NCI-H2196 (cell line): ENCODE results near the gene THAP8.

Source experiments
- DNase-seq: peaks from one replicate; lab custom pipeline; 2025; ENCODE audit not compliant: unreplicated experiment; lab: John Stamatoyannopoulos, UW

The THAP8 gene

DNA sequence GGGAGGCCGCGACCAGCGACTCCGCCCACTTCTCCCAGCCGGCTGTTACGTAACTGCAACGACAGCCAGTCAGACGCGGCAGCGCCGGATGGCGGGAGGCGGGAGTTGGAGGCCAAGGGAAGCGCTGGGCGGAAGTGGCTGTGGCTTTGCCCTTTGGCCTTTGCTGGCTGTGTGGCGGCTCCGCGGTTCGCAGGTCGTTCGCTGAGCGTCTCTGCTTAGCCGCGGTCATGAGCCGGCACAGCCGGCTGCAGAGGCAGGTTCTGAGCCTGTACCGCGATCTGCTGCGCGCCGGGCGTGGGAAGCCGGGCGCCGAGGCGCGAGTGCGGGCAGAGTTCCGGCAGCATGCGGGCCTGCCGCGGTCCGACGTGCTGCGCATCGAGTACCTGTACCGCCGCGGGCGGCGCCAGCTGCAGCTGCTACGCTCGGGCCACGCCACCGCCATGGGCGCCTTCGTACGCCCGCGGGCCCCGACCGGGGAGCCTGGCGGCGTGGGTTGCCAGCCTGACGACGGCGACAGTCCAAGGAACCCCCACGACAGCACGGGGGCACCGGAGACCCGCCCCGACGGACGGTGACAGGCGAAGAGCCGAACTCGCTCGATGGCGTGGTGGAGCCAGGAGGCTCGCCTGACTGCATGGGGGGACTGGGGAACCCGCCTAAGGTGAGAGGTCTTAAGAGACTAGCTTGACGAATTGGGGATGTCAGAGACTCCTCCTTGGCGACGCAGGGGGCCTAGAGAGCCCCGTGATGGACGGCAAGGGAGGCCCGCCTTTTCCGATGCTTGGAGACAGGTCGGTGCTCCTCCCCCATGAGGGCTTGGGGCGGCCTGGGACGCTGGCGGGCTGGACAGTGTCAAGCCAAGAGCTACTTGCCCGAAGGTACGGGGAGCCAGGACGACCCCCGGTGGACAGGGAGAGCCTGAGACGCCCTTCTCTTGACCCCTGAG, 58.8 kb downstream of the THAP8 start, which contains the start of gene SDHAF1:
TSS of gene SDHAF1 (plus strand) at position 141 of the 946 bp plus-strand sequence. CDS start at position 228, 87 bp downstream.
- DNase-seq, result peak; percentile 97

DNA sequence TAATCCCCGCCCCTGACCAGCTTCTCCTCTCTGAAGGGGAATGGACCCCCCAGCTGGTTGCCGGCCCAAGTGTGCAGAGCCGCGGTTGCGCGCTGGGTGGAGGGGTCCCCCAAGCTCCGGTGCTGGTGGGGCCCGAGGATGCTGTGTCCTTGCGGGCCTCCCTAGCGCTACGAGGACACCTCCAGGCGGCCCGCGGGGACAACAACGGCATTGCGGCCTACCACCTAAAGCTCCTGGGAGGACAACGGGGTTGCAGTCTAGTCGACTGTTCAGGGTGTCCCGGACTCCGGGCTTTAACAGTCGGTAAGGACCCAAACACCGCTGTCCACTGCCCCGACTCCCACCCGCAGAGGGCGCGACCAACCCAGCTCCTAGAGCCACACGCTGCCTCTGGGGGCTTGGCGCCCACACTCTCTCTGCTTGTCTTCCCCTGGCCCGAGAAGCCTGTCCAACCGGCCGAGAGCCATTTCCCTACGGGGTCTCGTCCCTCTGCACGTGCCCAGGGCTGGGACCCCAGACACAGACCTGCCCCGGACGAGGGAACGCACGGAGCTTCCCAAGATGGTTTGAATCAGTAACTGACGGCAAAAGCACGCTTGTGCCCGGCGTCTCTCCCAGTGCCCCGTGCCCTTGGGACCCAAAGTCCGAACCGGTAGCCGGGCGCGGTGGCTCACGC, 60.0 kb downstream of the THAP8 start:
- DNase-seq, result no peak

DNA sequence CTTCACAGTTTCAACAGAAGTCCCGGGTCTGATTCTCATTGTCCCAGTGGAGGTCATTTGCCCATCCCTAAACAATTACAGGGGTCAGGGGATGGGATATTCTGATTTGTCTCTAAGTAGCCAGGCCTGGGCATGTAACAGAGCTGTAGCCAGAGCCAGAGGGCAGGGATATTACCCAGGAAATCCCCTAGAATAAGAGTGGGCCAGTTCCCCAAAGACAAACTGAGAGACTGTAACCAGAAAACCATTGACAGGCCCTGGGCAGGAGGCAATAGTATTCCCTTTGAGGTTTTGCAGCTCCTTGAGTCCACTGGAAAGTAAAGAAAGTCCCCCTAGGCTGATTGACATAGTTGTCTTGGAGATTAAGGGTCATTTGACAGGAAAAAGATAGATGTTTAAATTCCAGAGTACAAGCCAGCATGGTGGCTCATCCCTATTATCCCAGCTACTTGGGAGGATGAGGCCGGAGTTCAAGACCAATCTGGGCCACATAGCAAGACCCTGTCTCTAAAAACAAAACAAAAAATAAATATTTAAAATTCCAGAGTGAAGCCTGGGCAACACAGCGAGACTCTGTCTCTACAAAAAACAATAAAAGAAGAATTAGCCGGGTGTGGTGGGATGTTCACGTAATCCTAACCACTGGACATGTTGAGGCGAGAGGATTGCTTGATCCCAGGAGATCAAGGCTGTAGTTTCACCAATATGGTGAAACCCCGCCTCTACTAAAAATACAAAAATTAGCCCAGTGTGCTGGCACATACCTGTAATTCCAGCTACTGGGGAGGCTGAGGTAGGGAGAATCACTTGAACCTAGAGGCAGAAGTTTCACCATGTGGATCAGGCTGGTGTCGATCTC, 60.9 kb downstream of the THAP8 start:
- no peak for DNase-seq

DNA sequence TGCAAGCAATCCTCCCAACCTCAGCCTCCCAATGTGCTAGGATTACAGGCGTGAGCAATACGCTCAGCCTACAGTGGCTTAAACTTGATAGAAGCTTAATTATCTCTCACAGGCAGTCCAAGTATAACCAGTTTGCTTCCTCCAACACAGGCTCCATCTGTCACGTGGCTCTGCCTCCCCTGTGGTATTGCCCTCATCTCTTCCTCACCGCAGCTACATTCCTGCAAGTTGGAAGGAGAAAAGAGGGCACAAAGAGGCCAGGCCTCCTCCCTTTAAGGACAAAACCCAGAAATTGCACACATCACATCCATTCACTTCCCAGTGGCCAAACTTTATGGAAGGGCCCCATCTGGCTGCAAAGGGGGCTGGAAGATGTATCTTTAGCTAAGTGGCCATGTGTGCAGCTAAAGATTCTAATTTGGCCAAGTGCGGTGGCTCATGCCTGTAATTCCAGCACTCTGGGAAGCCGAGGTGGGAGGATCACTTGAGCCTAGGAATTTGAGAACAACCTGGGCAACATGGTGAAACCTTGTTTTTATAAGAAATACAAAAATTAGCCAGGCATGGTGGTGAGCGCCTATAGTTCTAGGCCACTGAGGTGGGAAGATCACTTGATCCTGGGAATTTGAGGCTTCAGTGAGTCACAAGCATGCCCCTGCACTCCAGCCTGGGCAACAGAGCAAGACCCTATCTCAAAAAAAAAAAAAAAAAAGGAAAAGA, 62.2 kb downstream of the THAP8 start:
- no peak for DNase-seq

DNA sequence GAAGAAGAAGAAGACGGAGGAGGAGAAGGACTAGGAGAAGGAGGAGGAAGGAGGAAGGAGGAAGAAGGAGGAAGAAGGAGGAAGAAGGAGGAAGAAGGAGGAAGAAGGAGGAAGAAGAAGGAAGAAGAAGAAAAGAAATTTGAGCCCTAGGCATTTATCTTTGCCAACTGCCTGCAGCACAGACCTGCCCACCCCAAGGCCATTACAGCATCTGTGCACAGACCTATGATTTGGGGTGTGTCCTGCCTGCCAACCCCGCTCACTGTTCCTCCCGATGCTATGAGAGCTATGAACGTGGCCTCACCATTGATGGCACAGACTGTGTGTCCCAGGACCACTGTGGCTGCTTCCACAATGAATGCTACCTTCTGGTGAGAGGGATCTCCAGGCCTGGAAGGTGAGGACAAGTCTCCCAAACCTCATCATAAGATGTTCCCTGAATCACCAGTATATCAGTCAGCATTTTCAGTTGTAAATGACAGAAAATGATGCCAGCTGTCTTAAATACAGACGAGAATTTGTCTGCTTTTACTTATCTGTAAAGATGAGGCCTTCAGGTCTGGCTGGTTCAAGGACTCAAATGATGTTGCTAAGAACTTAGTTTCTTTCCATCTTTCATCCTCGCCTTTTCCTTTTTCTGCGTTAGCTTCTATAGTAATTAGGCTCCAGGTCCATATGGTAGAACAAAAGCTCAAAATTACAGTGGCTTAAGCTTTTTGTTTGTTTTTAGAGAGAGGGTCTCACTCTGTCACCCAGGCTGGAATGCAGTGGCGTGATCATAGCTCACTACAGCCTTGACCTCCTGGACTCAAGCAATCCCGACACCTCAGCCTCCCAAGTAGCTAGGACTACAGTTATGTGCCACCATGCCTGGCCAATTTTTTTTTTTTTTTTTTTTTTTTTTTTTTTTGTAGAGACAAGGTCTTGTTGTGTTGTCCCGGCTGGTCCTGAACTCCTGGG, 63.0 kb downstream of the THAP8 start:
- no peak for DNase-seq

DNA sequence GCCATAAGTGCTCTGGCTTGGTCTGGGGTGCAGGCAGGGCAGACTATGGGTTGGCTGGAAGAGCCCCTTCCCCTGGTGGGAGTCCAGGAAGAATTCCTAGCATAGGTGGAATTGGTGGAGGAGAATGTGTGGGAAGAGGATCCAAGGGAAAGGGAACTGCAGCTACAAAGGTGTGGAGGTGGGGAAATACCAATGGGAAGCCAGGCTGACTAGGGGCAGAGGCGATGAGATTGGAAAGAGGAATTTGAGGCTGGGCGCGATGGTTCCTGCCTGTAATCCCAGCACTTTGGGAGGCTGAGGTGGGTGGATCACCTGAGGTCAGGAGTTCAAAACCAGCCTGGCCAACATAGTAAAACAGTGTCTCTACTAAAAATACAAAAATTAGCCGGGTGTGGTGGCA, 63.9 kb downstream of the THAP8 start:
- DNase-seq, result no peak

DNA sequence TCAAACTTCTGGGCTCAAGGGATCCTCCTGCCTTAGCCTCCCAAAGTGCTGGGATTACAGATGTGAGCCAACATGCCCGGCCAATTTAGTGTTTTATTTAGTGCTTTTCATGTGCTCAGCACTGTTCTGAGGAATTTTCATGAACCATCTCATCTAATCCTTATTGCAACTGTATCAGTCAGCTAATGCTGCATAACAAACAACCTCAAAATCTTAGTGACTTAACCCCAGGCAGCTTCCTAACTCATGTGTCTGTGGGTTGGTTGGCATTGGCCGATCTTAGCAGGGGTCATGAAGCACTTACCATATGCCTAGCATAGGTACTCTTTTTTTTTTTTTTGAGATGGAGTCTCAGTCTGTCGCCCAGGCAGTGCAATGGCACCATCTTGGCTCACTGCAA, 65.3 kb downstream of the THAP8 start:
- no peak for DNase-seq

DNA sequence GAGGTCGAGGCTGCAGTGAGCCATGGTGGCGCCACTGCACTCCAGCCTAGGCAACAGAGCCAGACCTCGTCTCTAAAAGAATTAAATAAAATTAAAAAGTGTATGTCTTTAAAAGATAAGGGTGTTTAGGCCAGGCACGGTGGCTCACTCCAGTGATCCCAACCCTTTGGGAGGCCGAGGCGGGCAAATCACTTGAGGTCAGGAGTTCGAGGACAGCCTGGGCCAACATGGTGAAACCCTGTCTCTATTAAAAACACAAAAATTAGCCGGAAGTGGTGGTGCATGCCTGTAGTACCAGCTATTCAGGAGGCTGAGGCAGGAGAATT, 66.6 kb downstream of the THAP8 start:
- no peak for DNase-seq

DNA sequence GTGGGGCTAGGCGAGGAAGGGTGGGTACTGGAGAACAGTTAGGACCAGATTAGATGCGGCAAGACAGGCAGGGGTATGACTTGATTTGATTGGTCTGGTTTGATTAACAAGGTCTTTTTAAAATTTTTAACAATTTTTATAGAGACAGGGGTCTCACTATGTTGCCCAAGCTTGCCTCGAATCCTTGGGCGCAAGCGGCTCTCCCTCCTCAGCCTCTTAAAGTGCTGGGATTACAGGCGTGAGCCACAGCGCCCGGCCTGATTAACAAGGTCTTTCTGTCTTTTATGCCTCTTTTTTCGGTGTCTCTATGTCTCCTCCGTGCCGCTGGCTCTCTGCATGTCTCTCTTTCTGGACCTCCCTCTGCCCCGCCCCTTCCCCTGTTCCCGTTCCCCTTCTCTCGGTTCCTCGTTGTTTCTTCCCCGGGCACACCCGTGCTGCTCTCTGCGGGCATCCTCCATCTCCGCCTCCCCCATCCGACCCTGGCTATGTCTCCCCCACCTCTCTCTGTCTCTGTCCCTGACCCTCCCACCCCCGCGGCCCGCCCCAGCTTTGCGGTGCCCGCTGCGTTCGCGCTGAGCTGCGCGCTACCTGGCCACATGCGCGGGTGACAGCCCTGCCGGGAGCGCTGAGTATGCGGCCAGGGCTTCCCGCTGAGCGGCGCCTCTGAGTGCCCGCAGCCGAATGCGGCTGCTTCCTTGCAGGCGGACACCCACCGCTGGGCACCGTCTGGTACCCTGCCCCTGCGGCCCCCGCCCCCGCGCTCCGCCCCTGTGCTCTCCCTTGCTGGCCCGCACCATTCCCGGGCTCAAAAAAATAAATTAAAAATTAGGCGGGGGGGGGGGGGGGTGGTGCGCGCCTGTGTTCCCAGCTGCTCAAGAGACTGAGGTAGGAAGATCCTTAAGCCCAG, 67.2 kb downstream of the THAP8 start:
- DNase-seq, result peak; percentile 73

DNA sequence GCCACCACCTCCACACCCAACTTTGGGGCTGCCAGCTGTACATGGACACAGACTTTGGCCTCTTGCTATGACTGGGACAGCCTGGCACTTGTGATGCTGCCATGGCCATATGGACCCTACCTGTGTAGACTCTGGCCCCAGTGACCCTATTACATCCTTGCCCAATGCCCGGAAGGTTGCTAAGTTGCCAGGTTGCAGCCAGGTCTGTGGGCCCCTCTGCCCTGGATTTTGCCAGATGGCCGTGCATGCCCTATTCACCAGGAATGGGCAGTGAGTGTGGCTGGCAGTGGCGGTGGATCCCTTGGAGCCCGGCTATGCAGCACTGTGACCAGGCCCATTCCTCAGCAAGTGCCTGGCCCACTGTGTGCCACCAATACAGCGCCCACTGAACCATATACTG, 68.0 kb downstream of the THAP8 start:
- DNase-seq, result no peak
